ENCODE results near the gene NCF4.

Gene NCF4

GRCh38 chr22:36875741-36876140 lies 14.9 kb downstream of the NCF4 start:
- DNase-seq (ENCODE audit: low read depth), result no peak
- H3K4me3 ChIP-seq (ENCODE audit: low read depth, low read length), result no peak overlapping the region
- no peak for TF ChIP-seq CTCF (IDR thresholded peaks at IDR 0.05; ENCODE audit: insufficient read depth, low read depth, low read length, missing control alignments)

DNA sequence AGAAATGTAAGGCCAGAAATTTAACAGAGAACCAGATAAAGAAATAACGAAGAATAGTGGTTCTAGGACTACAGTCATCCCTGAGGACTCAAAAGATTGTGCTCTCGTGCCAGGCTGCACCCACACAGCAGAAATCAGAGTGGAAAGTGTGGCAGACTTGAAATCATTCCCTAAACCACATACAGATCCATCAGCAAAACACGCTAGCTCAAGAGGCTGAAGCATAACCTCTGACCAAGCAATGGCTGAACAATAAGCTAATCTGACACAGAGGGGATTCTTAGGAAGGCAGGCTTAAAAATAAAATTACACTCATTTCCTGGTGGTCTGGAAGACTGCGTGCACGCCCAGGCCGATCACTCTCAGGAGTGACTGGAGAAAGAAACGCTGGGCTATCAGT lies 19.0 kb downstream of the NCF4 start:
- TF ChIP-seq CTCF (IDR thresholded peaks at IDR 0.05; ENCODE audit: insufficient read depth, low read depth, low read length, missing control alignments), result no peak
- no peak for DNase-seq (ENCODE audit: low read depth)
- H3K4me3 ChIP-seq (ENCODE audit: low read depth, low read length), result no peak overlapping the region

DNA sequence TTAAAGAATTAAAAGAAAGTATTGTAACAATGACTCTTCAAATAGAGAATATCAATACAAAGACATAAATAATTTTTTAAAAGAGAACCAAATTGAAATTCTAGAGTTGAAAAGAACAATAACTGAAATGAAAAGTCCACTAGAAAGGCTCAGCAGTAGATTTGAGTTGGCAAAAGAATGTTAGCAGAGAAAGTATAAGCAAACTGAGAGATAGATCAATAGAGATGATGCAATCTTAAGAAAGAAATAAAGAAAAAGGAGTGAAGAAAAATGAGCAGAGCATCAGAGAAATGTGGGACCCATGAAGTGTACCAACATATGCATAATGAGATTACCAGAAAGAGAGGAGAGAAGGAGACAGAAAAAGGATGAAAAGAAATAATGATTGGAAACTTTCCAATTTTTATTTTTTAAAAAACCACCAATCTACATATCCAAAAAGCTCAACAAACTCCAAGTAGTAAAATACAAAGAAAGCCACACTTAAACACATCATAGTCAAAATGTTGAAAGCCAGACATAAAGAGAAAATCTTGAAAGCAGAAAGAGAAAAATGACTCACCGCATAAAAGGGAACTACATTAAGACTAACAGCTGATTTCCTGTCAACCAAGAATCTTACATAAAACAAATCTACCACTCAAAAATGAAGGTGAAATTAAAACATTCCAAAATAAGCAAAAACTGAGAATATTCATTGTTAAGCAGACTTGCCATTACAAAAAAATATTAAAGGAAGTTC lies 20.9 kb downstream of the NCF4 start:
- no peak overlapping the region for H3K4me3 ChIP-seq (ENCODE audit: low read depth, low read length)
- TF ChIP-seq CTCF (IDR thresholded peaks at IDR 0.05; ENCODE audit: insufficient read depth, low read depth, low read length, missing control alignments), result no peak
- no peak for DNase-seq (ENCODE audit: low read depth)

DNA sequence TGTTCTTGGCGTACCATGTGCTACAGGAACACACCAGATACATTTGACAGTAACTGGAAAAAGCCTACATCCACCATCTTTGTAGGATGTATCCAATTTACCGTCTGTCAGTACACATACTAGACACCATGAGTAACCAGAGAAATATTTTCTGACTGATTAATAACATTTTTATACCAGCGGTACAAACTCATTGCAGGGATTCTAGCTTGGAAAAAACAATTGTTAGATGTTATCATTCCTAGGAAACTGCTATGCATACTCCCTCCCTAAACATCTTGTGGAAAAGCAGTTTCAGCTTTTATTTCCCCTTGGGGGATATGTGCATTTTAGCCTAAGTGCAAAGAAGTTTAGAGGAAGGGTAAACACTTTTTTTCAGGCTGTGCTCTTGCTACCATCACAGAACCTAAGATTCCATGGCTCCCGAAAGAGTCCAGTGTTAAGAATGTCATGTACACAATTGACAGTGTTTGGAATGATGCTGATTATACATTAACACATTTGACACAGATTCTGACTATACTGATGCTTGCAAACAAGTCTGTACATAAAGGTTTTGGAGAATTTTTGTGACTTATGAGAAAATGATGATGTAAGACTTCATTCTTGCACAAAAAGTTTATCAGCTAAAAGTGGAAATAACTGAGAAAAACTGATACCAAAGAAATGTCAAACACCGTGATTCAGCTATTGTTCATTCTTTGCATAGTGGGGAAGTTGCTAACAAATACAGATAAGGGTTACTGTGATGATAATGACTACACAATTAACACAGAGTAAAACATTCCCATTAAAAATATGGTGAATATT lies 23.7 kb downstream of the NCF4 start:
- no peak overlapping the region for H3K4me3 ChIP-seq (ENCODE audit: low read depth, low read length)
- TF ChIP-seq CTCF (IDR thresholded peaks at IDR 0.05; ENCODE audit: insufficient read depth, low read depth, low read length, missing control alignments), result no peak
- DNase-seq (ENCODE audit: low read depth), result no peak

- no peak for DNase-seq (ENCODE audit: low read depth)
- TF ChIP-seq CTCF (IDR thresholded peaks at IDR 0.05; ENCODE audit: insufficient read depth, low read depth, low read length, missing control alignments), result no peak
- H3K4me3 ChIP-seq (ENCODE audit: low read depth, low read length), result no peak overlapping the region
Observed at GRCh38 chr22:36885474-36885873, 24.7 kb downstream of the NCF4 start.

- no peak for DNase-seq (ENCODE audit: low read depth)
- no peak for TF ChIP-seq CTCF (IDR thresholded peaks at IDR 0.05; ENCODE audit: insufficient read depth, low read depth, low read length, missing control alignments)
- no peak overlapping the region for H3K4me3 ChIP-seq (ENCODE audit: low read depth, low read length)
Observed at GRCh38 chr22:36886016-36886415, 25.2 kb downstream of the NCF4 start.
